Loucy (cell line): ENCODE results near the gene TAF1D.

Experiments used
- H2AFZ ChIP-seq: fragments of 200-600 bp; sonication (generic); 2 replicates; pipeline ENCODE4 v1.6.0; 2016; ENCODE audit warnings: antibody characterized with exemption, mild to moderate bottlenecking, low read length, moderate library complexity
- H3F3A ChIP-seq: fragments of 200-600 bp; 2 replicates; pipeline ENCODE4 v1.6.0; 2016; ENCODE audit warnings: antibody characterized with exemption, low read depth, mild to moderate bottlenecking
- H3K27me3 ChIP-seq: fragments of 200-600 bp; sonication (generic); 2 replicates; pipeline ENCODE4 v1.6.1; 2014; ENCODE audit warnings: low read length, mild to moderate bottlenecking; ENCODE audit not compliant: insufficient read depth, poor library complexity, severe bottlenecking
- H3K36me3 ChIP-seq: fragments of 200-600 bp; sonication (generic); 2 replicates; pipeline ENCODE4 v1.6.1; 2016; ENCODE audit warnings: low read length; ENCODE audit not compliant: insufficient read depth
- H3K4me1 ChIP-seq: fragments of 200-600 bp; sonication (generic); 2 replicates; pipeline ENCODE4 v1.5.1; 2014; ENCODE audit warnings: low read length, mild to moderate bottlenecking; ENCODE audit not compliant: insufficient read depth, poor library complexity, severe bottlenecking
- H3K4me2 ChIP-seq: fragments of 200-600 bp; sonication (generic); 2 replicates; pipeline ENCODE4 v1.6.0; 2014; ENCODE audit warnings: antibody characterized with exemption, low read length, low read depth, mild to moderate bottlenecking; ENCODE audit not compliant: poor library complexity, severe bottlenecking
- H3K4me3 ChIP-seq: fragments of 200-600 bp; sonication (generic); 2 replicates; pipeline ENCODE4 v1.5.1; 2014; ENCODE audit warnings: low read length, mild to moderate bottlenecking, mixed read lengths; ENCODE audit not compliant: poor library complexity, severe bottlenecking
- H3K79me2 ChIP-seq: fragments of 200-600 bp; sonication (generic); 2 replicates; pipeline ENCODE4 v1.6.1; 2014; ENCODE audit warnings: low read length; ENCODE audit not compliant: insufficient read depth
- H3K9ac ChIP-seq: fragments of 200-600 bp; sonication (generic); 2 replicates; pipeline ENCODE4 v1.6.0; 2014; ENCODE audit warnings: mild to moderate bottlenecking, low read depth, low read length, moderate library complexity; ENCODE audit not compliant: poor library complexity, severe bottlenecking
- H3K9me2 ChIP-seq: fragments of 200-600 bp; sonication (generic); replicated peaks from 2 replicates; pipeline ENCODE4 v1.6.1; 2016; ENCODE audit warnings: low read depth, low read length, mixed read lengths
- H3K9me3 ChIP-seq: fragments of 200-600 bp; sonication (generic); 2 replicates; pipeline ENCODE4 v1.6.1; 2014; ENCODE audit warnings: mild to moderate bottlenecking, antibody characterized with exemption, low read length, low read depth; ENCODE audit not compliant: insufficient read depth
- H4K20me1 ChIP-seq: fragments of 200-600 bp; sonication (generic); 2 replicates; pipeline ENCODE4 v1.6.0; 2014; ENCODE audit warnings: antibody characterized with exemption, low read length, mild to moderate bottlenecking; ENCODE audit not compliant: insufficient read depth, poor library complexity, severe bottlenecking
- EZH2phosphoT487 ChIP-seq: fragments of 200-600 bp; IDR thresholded peaks from 2 replicates; pipeline ENCODE4 v1.6.1; 2018; ENCODE audit warnings: antibody characterized with exemption, mild to moderate bottlenecking, moderate library complexity, borderline replicate concordance
- TF ChIP-seq, protein P1 (sequence below): fragments of 200-600 bp; sonication (generic); conservative IDR thresholded peaks from 2 replicates; pipeline ENCODE4 v1.5.1; 2014; ENCODE audit warnings: mild to moderate bottlenecking, antibody characterized with exemption, low read length

The TAF1D gene

DNA sequence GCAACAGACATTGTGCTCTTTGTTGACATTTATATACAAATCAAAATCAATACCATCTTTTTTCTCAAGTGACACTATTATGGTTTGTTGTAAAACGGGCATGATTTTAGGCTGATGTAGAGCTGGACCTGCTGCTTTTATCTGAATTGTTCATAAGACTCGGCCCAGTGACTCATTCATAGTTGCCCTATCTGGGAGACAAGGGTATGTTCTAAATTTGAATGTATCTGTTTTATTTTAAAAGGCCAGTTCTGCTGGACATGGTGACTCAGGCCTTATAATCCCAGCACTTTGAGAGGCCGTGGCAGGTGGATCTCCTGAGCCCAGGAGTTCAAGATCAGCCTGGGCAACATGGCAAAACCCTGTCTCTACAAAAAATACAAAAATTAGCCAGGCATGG is 40.5 kb downstream of the TAF1D start:
- Histone ChIP-seq H3K27me3 (no peaks in the 10 kb centered on the region), H3K36me3 (peaks cover 69% of the 10 kb centered on the region; the same call in 1 of the 2 replicates)

DNA sequence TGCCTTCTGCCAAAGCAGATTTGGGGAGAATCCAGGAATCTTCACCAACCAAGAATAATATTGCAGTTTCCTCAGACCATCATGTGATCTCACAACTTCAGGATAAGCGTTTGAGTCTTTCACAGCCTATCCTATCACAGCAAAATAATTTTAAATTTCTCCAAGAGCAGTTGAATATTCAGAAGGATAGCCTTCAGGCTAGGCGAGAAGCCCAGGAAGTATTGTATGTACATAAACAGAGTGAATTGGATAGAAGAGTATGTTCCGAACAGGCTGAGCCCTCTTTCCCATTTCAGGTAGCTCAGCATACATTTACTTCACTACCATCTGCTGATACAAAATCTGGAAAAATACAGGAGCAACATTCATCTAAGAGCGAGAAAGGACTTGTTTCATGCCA is 43.7 kb downstream of the TAF1D start:
- Histone ChIP-seq H3K9me3 (no peaks in the 10 kb centered on the region), H3F3A (no peaks in the 10 kb centered on the region), H3K4me2 (no peak overlapping the region), H3K79me2 (no peaks in the 10 kb centered on the region), H4K20me1 (no peaks in the 10 kb centered on the region), H3K36me3 (peaks cover 76% of the 10 kb centered on the region; the same call in 1 of the 2 replicates), H3K9ac (no peak overlapping the region), H3K4me3 (no peak overlapping the region), H3K27me3 (no peaks in the 10 kb centered on the region), H3K9me2 (no peaks in the 10 kb centered on the region), H2AFZ (no peak overlapping the region), H3K4me1 (no peaks in the 10 kb centered on the region)
- no peak for TF ChIP-seq EZH2phosphoT487
- TF ChIP-seq, protein P1, sequence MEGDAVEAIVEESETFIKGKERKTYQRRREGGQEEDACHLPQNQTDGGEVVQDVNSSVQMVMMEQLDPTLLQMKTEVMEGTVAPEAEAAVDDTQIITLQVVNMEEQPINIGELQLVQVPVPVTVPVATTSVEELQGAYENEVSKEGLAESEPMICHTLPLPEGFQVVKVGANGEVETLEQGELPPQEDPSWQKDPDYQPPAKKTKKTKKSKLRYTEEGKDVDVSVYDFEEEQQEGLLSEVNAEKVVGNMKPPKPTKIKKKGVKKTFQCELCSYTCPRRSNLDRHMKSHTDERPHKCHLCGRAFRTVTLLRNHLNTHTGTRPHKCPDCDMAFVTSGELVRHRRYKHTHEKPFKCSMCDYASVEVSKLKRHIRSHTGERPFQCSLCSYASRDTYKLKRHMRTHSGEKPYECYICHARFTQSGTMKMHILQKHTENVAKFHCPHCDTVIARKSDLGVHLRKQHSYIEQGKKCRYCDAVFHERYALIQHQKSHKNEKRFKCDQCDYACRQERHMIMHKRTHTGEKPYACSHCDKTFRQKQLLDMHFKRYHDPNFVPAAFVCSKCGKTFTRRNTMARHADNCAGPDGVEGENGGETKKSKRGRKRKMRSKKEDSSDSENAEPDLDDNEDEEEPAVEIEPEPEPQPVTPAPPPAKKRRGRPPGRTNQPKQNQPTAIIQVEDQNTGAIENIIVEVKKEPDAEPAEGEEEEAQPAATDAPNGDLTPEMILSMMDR: no peak

More for the DNA sequence above, 40.5 kb downstream of the TAF1D start:
- no peaks in the 10 kb centered on the region for H3K9me3 ChIP-seq
- no peak overlapping the region for H3K4me2 ChIP-seq
- peaks cover 3% of the 10 kb centered on the region for H4K20me1 ChIP-seq
- no peak overlapping the region for H2AFZ ChIP-seq
- H3K9ac ChIP-seq: no peak overlapping the region
- no peak for TF ChIP-seq EZH2phosphoT487
- TF ChIP-seq, protein P1: no peak
- no peaks in the 10 kb centered on the region for H3K79me2 ChIP-seq
- H3K4me1 ChIP-seq: no peaks in the 10 kb centered on the region
- H3F3A ChIP-seq: no peaks in the 10 kb centered on the region
- H3K9me2 ChIP-seq: no peaks in the 10 kb centered on the region
- H3K4me3 ChIP-seq: no peak overlapping the region

DNA sequence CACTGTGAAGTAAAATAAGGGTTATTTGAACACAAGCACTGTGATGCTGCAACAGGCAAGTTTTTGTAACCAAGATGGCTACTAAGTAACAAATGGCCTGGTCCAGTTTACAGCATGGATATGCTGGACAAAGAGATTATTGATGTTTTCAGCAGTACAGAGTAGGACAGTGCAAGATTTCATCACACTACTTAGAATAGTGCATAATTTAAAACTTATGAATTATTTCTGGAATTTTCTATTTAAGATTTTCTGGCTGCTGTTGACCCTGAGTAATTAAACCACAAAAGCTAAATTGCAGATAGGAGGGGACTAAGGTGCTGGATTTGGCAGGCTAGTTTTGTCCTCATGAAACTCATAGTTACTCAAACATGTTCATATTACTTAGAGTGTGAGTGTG is 46.7 kb downstream of the TAF1D start:
- H3K4me2 ChIP-seq: no peak overlapping the region
- H3K9me2 ChIP-seq: no peaks in the 10 kb centered on the region
- no peaks in the 10 kb centered on the region for H3K9me3 ChIP-seq
- H3K27me3 ChIP-seq: no peaks in the 10 kb centered on the region
- no peaks in the 10 kb centered on the region for H3K4me1 ChIP-seq
- H3K4me3 ChIP-seq: no peak overlapping the region
- no peak for TF ChIP-seq EZH2phosphoT487
- TF ChIP-seq, protein P1: no peak
- no peak overlapping the region for H3K9ac ChIP-seq
- H3K79me2 ChIP-seq: no peaks in the 10 kb centered on the region
- no peaks in the 10 kb centered on the region for H4K20me1 ChIP-seq
- H3F3A ChIP-seq: no peaks in the 10 kb centered on the region
- H3K36me3 ChIP-seq: peaks cover 81% of the 10 kb centered on the region
- H2AFZ ChIP-seq: no peak overlapping the region
